Measurements from ENCODE around the gene STC2.
A peak's percentile ranks its signal among the peaks of the same experiment; 100 is the strongest.

GRCh38 chr5:173331956-173332479 lies 3.8 kb upstream of the STC2 start:
- TF ChIP-seq CTCF (IDR thresholded peaks at IDR 0.05) (peak; percentile 86 to 96 (median 92)), POLR2A (IDR thresholded peaks at IDR 0.05) (no peak)

Measured in testis (tissue), 2 donors.